SK-N-SH (cell line): ENCODE data around the gene OSBPL10.

ENCODE experiments used
- ELF1 ChIP-seq: IDR thresholded peaks from 2 replicates; pipeline ENCODE4 v1.4.0; 2012
- FOXM1 ChIP-seq: IDR thresholded peaks from 2 replicates; pipeline ENCODE4 v1.4.0; 2012; ENCODE audit warnings: low read depth, mild to moderate bottlenecking
- GABPA ChIP-seq: IDR thresholded peaks from 2 replicates; pipeline ENCODE4 v1.4.0; 2012; ENCODE audit warnings: low read depth, mild to moderate bottlenecking
- GATA2 ChIP-seq: sonication (generic); formaldehyde crosslinking; IDR thresholded peaks from 2 replicates; pipeline ENCODE4 v1.5.0; 2020; ENCODE audit warnings: mild to moderate bottlenecking, missing genetic modification reagents
- JUND ChIP-seq: IDR thresholded peaks from 2 replicates; pipeline ENCODE4 v1.4.0; 2012
- RAD21 ChIP-seq: IDR thresholded peaks from 2 replicates; pipeline ENCODE4 v1.6.1; 2012; ENCODE audit warnings: mild to moderate bottlenecking, low read length
- RFX5 ChIP-seq: IDR thresholded peaks from 2 replicates; pipeline ENCODE4 v1.6.1; 2012; ENCODE audit warnings: mild to moderate bottlenecking, improper control_type of control experiment, low read length
- SIN3A ChIP-seq: IDR thresholded peaks from 2 replicates; pipeline ENCODE4 v1.6.1; 2012; ENCODE audit warnings: low read depth, mild to moderate bottlenecking, low read length, moderate library complexity, borderline replicate concordance
- TAF1 ChIP-seq: IDR thresholded peaks from 2 replicates; pipeline ENCODE4 v1.6.1; 2012; ENCODE audit warnings: low read depth, mild to moderate bottlenecking, low read length, moderate library complexity, borderline replicate concordance
- TCF12 ChIP-seq: IDR thresholded peaks from 2 replicates; pipeline ENCODE4 v1.4.0; 2012
- TEAD4 ChIP-seq: IDR thresholded peaks from 2 replicates; pipeline ENCODE4 v1.4.0; 2012; ENCODE audit warnings: mild to moderate bottlenecking, borderline replicate concordance; ENCODE audit not compliant: insufficient read depth
- TF ChIP-seq, protein P1 (sequence below): fragments of 200-600 bp; sonication (generic); IDR thresholded peaks from 2 replicates; pipeline ENCODE4 v1.6.1; 2017; ENCODE audit warnings: antibody characterized with exemption, mild to moderate bottlenecking, moderate library complexity
- TF ChIP-seq, protein P2 (sequence below): IDR thresholded peaks from 2 replicates; pipeline ENCODE4 v1.6.1; 2012; ENCODE audit warnings: mild to moderate bottlenecking, low read depth, low read length, moderate library complexity
- TF ChIP-seq, protein P3 (sequence below): fragments of 150-350 bp; IDR thresholded peaks from 2 replicates; pipeline ENCODE4 v1.6.1; 2017; ENCODE audit warnings: antibody characterized with exemption, low read length, low read depth, borderline replicate concordance

DNA sequence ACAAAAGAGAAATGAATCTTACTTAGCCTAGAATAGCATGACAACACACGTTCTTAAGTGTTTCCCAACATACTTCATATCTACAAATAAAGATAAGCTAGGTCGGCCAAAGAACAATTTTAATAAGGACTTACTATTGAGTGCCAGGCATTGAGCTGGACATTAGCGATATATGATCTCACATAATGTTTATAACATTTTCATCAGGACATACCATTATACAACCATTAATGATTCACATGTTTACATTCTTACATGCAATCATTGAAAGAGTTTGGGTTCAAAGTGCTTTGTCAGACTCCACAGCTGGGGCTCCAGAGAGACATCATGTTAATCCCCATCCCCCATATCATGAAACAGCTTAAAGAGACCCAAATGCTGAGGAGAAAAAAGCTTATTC is 259.4 kb downstream of the OSBPL10 start:
- TF ChIP-seq FOXM1 (no peak), TCF12 (no peak), GATA2 (CRISPR knock-in tag) (no peak), TEAD4 (no peak), TAF1 (no peak), SIN3A (no peak), RAD21 (no peak), ELF1 (no peak), RFX5 (no peak), JUND (no peak), GABPA (no peak)
- TF ChIP-seq, protein P1, sequence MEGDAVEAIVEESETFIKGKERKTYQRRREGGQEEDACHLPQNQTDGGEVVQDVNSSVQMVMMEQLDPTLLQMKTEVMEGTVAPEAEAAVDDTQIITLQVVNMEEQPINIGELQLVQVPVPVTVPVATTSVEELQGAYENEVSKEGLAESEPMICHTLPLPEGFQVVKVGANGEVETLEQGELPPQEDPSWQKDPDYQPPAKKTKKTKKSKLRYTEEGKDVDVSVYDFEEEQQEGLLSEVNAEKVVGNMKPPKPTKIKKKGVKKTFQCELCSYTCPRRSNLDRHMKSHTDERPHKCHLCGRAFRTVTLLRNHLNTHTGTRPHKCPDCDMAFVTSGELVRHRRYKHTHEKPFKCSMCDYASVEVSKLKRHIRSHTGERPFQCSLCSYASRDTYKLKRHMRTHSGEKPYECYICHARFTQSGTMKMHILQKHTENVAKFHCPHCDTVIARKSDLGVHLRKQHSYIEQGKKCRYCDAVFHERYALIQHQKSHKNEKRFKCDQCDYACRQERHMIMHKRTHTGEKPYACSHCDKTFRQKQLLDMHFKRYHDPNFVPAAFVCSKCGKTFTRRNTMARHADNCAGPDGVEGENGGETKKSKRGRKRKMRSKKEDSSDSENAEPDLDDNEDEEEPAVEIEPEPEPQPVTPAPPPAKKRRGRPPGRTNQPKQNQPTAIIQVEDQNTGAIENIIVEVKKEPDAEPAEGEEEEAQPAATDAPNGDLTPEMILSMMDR: no peak
- TF ChIP-seq, protein P2, sequence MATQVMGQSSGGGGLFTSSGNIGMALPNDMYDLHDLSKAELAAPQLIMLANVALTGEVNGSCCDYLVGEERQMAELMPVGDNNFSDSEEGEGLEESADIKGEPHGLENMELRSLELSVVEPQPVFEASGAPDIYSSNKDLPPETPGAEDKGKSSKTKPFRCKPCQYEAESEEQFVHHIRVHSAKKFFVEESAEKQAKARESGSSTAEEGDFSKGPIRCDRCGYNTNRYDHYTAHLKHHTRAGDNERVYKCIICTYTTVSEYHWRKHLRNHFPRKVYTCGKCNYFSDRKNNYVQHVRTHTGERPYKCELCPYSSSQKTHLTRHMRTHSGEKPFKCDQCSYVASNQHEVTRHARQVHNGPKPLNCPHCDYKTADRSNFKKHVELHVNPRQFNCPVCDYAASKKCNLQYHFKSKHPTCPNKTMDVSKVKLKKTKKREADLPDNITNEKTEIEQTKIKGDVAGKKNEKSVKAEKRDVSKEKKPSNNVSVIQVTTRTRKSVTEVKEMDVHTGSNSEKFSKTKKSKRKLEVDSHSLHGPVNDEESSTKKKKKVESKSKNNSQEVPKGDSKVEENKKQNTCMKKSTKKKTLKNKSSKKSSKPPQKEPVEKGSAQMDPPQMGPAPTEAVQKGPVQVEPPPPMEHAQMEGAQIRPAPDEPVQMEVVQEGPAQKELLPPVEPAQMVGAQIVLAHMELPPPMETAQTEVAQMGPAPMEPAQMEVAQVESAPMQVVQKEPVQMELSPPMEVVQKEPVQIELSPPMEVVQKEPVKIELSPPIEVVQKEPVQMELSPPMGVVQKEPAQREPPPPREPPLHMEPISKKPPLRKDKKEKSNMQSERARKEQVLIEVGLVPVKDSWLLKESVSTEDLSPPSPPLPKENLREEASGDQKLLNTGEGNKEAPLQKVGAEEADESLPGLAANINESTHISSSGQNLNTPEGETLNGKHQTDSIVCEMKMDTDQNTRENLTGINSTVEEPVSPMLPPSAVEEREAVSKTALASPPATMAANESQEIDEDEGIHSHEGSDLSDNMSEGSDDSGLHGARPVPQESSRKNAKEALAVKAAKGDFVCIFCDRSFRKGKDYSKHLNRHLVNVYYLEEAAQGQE: no peak
- TF ChIP-seq, protein P3, sequence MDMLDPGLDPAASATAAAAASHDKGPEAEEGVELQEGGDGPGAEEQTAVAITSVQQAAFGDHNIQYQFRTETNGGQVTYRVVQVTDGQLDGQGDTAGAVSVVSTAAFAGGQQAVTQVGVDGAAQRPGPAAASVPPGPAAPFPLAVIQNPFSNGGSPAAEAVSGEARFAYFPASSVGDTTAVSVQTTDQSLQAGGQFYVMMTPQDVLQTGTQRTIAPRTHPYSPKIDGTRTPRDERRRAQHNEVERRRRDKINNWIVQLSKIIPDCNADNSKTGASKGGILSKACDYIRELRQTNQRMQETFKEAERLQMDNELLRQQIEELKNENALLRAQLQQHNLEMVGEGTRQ: no peak
